HG02571 (cell line): ENCODE measurements around the gene TSEN54.
"Not testable (repeated sequence)": the region's sequence is repeated elsewhere in the genome, so short reads cannot be mapped to it uniquely, and the experiment has no call there.

ENCODE experiments used
- ATAC-seq: cut with Tn5 transposase; IDR thresholded peaks from one replicate; pipeline ENCODE4 v1.9.1; 2021; ENCODE audit warnings: mild to moderate bottlenecking, moderate library complexity; ENCODE audit not compliant: unreplicated experiment

The TSEN54 gene

GRCh38 chr17:75517297-75517865, 1.1 kb downstream of the TSEN54 start:
- no peak for ATAC-seq

- ATAC-seq: no peak
Observed at GRCh38 chr17:75518201-75518600, 1.9 kb downstream of the TSEN54 start.

GRCh38 chr17:75518983-75519537, 2.7 kb downstream of the TSEN54 start:
- no peak for ATAC-seq

- ATAC-seq: not testable (repeated sequence)
Observed at GRCh38 chr17:75520413-75520812, 4.1 kb downstream of the TSEN54 start.

GRCh38 chr17:75521290-75521689, 5.0 kb downstream of the TSEN54 start:
- no peak for ATAC-seq

GRCh38 chr17:75521951-75522727, 5.8 kb downstream of the TSEN54 start:
- no peak for ATAC-seq

- ATAC-seq: no peak
Observed at GRCh38 chr17:75523647-75524046, 7.3 kb downstream of the TSEN54 start.

- ATAC-seq: no peak
Observed at GRCh38 chr17:75524269-75524969, 8.1 kb downstream of the TSEN54 start.

- ATAC-seq: peak; percentile 74
Observed at GRCh38 chr17:75524970-75525805, 8.9 kb downstream of the TSEN54 start, which contains the start of gene LLGL2. TSS of gene LLGL2 (plus strand) at chr17:75525697. CDS start at chr17:75543427, 17,730 bp downstream.

GRCh38 chr17:75525806-75526554, 9.7 kb downstream of the TSEN54 start:
- ATAC-seq: peak; percentile 1

GRCh38 chr17:75526555-75527270, 10.4 kb downstream of the TSEN54 start:
- ATAC-seq: no peak

- ATAC-seq: no peak
Observed at GRCh38 chr17:75530837-75531720, 14.8 kb downstream of the TSEN54 start.

- no peak for ATAC-seq
Observed at GRCh38 chr17:75531721-75532072, 15.4 kb downstream of the TSEN54 start.

- no peak for ATAC-seq
Observed at GRCh38 chr17:75535119-75535537, 18.8 kb downstream of the TSEN54 start.

- no peak for ATAC-seq
Observed at GRCh38 chr17:75535871-75536270, 19.5 kb downstream of the TSEN54 start.

GRCh38 chr17:75536366-75536765, 20.0 kb downstream of the TSEN54 start:
- ATAC-seq: no peak

GRCh38 chr17:75539967-75540729, 23.8 kb downstream of the TSEN54 start:
- ATAC-seq: no peak
